HG03520 (cell line): ENCODE results near the gene CABP7.
"Not testable (repeated sequence)": the region's sequence is repeated elsewhere in the genome, so short reads cannot be mapped to it uniquely, and the experiment has no call there.

ENCODE experiments used
- ATAC-seq: cut with Tn5 transposase; IDR thresholded peaks from one replicate; pipeline ENCODE4 v1.9.1; 2021; ENCODE audit warnings: mild to moderate bottlenecking, moderate library complexity; ENCODE audit not compliant: unreplicated experiment

The CABP7 gene

DNA sequence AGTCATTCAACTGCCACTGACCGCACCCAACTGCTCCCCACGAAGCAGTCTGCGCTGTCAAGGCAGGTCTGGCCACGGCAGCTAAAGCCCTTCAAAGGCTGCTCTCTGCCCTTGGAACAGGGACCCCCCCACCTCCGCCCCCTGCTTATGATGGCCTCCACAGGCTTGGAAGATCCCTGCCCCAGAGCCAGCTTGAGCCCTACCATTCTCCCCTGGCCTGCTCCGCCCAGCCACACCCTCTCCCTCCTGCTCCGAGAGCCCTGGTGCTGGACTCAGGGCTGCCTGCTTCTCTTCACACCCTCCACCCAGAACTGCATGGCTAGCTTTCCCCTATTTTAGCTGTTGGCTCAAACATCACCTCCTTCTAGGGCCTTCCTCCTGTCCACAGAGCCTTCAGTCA, 28.0 kb downstream of the CABP7 start:
- no peak for ATAC-seq

DNA sequence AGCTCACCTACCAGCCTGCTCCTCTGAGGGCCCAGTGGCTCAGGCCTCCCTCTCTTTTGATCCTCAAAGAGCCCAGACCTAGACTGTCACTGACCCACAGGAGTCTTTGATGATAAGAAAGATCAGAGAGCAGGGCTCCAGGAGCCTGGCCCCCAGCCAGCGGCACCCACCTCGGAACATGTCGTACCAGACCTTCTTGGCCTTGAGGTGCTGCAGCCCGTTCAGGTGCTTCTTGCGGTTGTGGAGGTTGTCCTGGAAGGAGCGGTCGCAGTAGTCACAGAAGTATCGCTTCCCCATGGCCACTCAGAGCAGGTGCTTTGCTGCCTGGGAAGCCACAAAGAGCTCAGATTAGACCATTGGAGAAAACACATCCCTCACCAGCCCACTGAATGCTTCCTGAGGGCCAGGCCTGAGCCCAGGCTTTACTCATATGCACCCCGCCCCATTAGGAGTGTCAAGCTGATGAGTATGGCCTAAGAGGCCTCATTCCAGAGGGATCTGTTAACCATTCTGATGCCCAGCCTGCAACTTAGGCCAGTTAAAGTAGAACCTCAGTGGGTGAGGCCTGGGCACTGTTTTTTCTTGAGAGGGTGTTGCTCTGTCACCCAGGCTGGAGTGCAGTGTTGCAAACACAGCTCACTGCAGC, 28.6 kb downstream of the CABP7 start:
- ATAC-seq: no peak

DNA sequence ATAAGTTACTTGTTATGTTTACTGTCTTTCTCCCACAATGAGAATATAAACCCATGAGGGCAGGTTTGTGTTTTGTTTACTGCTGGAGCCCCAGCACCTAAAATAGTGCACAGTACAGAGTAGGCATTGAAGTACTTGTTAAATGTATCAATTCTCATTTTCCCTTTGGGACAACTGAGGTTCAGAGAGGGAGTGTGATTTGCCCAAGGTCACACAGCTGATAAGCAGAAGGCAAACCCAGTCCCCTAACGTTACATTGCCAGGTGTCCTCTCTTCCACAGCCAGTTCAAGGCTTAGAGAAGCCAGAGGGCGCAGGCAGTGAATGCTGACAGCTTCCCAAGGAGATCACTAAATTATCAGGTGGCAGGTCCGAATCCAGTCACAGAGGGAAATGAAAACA, 30.2 kb downstream of the CABP7 start:
- ATAC-seq: no peak

DNA sequence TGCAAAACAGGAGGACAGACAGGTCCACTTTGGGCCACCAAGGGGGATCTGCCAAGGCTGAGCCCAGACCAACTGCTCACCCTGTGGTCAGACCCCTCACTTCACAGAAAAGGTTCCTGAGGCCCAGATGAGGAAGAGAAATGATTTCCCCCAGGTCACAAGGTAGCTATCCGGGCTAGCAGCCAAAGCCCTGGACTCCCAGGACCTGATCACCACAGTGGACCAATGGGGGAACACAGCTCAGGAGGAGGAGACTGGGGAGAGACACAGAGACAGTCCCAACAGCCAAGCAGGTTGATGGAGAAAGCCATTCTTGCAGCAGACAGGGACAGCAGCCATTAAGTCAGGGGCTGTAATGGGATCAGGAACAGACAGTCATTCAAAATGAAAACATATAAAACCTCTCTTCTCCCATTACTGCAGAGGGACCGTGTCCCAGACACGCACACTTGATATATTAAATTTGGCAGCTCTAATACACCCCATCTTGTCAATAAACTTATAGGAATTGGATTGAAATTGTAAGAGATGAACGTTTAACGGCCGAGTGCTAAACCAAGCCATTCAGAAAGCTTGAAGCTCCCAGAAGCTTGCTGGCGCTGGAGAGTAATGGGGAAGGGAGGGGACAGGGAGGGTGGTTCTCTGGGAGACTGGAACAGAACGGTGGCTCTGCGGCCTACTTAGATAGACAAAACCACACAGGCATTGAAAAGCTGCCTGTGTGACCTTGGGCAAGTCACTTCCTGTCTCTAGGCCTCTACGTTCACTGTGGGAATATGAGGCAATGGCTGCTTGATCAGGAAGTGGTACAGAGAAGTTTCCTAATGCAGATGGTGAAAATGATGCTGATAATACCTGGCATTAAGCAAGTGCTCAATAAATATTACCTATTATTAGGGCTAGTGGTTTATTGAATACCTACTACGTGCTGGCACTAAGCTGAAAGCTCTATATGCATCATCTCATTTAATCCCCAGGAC, 31.0 kb downstream of the CABP7 start:
- ATAC-seq: no peak

DNA sequence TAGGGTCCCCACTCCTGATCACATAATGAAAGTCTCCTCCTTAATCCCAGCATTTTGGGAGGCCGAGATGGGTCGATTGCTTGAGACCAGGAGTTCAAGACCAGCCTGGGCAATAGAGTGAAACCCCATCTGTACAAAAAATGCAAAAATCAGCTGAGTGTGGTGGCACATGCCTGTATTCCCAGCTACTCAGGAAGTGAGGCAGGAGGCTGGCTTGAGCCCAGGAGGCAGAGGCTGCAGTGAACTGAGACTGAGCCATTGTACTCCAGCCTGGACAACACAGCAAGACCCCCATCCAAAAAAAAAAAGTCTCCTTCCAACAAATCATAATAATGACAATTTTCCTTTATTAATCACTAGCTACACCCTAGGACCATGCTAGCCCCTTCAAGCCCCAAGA, 31.9 kb downstream of the CABP7 start:
- ATAC-seq: no peak

DNA sequence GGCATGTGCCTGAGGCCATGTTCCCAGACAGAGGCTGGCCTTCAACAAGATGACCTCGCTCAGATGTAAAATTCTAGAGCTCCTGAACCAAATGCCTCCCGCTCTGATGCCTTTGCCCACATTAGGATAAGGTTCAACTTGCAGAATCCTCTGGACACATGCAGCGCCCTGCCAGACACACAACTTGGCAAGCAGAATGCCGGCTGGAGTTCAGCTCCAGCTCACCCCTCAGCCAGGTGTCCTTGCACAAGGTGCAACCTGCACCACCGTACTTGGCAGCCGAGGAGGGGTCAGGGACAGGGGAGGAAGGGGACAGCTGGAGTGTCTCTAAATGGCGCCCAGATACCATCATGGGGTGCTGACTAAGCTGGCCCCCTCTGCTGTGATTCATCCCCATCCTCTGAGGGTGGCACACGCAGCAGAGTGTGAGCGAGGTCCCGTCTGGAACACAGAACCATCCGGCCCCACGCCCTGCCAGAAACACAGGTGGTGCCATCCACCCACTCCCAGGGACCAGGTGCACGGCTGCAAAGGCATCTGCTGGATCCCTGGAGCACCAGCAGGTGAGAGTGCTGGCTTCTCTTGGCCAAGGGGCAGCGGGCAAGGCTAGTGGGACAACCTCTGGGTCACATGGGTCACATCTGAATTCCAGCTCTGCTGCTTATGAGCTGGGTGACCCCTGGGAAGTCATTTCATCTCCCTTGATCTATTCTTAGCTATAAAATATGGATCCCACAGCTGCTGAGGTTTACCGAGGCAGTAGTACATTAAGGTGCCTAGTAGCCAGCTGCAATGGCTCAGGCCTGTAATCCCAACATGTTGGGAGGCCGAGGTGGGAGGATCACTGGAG, 34.2 kb downstream of the CABP7 start:
- ATAC-seq: no peak

DNA sequence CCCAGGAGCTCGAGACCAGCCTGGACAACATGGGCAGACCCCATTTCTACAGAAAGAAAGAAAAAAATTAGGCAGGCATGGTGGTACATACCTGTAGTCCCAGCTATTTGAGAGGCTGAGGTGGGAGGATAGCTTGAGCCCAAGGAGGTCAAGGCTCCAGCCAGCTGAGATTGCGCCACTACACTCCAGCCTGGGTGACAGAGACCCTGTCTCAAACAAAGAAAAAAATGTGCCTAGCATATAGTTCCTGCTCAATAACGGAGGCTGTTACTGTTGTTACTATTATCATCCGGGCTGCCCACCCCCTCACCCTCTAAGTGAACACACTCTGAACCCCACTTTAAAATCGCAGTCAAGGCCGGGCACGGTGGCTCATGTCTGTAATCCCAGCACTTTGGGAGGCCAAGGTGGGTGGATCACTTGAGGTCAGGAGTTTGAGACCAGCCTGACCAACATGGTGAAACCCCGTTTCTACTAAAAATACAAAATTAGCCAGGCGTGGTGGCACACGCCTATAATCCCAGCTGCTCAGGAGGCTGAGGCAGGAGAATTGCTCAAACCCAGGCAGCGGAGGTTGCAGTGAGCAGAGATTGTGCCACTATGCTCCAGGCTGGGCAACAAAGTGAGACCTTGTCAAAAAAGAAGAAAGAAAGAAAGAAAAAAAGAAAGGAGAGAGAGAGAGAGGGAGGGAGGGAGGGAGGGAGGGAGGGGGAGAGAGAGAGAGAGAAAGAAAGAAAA, 35.0 kb downstream of the CABP7 start:
- ATAC-seq: not testable (repeated sequence)

DNA sequence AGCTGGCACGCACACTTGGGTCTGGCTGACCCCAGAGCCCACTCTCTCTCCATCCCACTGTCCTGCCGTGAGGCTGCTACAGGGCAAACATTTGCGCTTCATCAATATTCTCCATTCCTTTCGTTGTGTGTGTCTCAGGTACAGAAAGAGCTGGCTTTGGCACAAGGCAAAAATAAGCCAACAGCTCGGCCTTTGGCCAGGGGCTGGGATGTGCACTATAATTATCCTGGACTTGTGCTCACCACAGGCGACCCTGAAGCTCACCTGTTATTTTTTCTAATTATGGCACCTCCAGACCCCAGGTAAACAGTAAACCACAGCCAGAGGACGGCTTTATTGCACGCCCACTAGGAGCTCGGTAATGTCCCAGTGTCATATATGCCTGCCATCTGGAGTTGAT, 36.1 kb downstream of the CABP7 start:
- no peak for ATAC-seq

DNA sequence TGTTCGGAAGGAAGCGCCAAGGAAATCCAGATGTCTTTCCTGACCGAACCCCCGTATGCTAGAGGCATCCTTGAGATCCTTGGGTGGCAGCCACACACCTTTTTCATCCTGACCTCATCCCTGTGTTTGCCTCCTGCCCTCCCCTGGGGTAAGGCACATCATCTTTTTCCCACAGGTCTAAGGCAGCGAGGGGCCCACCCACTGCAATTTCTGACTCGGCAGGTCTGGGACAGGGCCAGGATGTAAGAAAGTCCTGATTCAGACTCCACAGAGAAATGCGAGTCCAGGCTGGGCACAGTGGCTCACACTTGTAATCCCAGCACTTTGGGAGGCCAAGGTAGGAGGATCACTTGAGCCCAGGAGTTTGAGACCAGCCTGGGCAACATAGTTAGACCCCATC, 36.5 kb downstream of the CABP7 start:
- ATAC-seq: no peak

DNA sequence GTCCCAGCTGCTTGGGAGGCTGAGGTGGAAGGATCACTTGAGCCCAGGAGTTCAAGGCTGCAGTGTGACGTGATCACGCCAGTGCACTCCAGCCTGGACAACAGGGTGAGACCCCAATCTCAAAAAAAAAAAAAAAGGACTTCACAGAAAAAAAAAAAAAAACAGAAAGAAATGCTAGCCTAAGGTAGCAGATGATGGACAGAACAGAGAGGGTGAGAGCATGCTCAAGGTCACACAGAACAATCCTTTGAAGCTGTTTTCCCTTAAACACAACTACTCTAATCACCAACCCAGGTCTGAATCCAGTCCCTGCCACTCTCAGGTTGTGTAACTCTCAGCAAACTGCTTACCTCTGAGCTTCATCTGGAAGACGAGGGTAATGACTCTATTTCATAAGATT, 37.3 kb downstream of the CABP7 start:
- no peak for ATAC-seq

DNA sequence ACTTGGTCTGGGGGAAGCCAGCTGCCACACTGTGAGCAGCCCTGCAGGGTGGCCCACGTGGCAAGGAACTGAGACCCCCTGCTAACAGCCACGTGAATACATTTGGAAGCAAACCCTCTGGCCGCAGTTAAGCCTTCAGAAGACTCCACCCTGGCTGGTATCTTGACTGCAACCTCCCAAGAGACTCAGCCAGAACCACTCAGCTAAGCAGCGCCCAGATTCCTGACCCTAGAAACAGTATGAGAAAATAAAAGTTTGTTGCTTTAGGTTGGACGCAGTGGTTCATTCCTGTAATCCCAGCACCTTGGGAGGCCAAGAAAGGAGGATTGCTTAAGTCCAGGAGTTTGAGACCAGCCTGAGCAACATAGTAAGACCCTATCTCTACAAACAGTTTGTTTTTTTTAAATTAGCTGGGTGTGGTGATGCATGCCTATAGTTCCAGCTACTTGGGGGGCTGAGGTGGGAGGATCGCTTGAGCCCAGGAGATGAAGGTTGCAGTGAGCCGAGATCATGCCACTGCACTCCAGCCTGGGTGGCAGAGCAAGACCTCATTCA, 38.3 kb downstream of the CABP7 start:
- no peak for ATAC-seq

DNA sequence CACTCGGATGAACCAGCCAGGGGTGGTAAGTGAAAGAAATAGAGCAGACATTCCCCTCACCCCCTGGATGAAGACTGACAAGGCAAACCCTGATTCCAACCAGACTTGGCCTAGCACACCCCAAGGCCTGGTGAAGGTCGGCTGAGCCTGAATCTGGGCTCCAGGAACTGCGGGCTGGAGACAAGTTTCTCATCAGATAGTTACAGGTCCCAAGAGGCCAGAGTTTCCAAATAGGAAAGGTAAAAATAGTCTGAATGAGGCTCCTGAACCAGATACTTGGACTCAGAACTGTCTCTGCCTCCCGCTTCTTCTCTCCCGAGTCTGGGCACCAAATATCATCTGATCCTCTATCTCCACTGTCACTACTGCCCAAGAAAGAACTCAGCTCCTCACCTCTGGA, 39.2 kb downstream of the CABP7 start:
- no peak for ATAC-seq

DNA sequence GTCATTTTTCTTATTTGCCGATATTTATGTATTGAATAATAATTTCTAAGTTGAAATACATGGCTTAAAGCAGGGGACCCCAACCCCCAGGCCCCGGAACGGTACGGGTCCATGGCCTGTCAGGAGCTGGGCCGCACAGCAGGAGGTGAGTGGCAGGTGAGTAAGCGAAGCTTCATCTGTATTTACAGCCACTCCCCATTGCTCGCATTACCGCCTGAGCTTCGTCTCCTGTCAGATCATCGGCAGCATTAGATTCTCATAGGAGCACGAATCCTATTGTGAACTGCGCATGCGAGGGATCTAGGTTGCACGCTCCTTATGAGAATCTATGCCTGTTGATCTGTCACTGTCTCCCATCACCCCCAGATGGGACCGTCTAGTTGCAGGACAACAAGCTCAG, 42.5 kb downstream of the CABP7 start:
- no peak for ATAC-seq

DNA sequence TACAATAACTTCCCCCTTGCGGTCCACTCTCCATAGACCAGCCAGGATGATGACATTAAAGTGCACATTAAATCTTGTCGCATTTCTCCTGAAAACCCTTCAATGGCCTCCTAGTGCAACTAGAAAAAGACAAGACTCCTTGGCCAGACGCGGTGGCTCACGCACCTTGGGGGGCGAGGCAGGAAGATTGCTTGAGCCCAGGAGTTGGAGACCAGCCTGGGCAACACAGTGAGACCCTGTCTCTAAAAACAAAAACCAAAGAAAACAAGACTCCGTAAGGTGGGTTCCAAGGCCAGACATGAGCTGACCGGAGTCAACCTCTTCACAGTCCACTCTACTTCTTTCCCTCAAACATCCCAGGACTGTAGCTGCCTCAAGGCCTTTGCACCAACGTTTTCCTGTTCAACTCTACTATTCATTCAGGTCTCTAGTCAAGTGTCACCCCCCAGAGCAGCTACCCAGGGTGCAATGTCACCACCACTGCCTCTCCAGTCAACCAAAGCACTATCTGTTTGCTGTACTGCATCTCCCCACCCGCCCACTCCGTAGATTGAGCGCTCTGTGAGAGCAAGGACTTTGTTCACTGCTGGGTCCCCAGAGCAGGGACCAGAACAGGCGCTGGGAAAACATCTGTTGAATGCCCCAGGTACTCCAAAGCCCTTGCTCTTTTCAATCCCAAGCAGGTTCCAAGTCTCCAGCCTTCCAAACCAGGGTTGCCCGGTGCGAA, 46.3 kb downstream of the CABP7 start:
- peak; percentile 3 for ATAC-seq

DNA sequence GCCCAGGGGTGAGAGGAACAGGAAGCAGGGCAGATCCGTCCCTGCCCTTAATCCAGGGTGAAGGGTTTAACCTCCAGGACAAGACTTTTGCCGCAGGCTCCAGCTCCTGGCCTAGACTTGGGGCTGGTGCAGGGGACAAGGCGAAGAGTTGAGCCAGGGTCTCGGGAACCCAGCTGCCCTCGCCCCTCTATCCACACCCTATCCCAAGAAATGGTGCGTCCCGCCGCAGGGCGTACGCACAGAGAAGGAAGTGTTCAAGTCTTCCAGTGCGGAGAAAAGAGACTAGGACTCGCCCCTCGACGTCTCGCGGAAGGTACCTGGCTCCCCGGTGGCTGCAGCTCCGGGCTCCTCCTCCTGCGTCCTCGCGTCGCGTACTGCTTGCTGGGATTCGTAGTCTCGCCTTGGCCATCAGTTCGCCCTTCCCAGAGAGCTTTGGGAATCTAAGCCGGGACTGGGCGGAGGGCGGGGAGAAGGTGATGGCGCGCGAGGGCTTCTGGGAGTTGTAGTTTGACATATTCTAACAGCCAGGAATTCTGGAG, 46.9 kb downstream of the CABP7 start, which contains the start of gene ZMAT5:
ZMAT5 (minus strand) TSS at position 376 of the 539 bp plus-strand sequence. CDS start 18,463 bp downstream, outside the sequence.
- ATAC-seq: peak; percentile 87

DNA sequence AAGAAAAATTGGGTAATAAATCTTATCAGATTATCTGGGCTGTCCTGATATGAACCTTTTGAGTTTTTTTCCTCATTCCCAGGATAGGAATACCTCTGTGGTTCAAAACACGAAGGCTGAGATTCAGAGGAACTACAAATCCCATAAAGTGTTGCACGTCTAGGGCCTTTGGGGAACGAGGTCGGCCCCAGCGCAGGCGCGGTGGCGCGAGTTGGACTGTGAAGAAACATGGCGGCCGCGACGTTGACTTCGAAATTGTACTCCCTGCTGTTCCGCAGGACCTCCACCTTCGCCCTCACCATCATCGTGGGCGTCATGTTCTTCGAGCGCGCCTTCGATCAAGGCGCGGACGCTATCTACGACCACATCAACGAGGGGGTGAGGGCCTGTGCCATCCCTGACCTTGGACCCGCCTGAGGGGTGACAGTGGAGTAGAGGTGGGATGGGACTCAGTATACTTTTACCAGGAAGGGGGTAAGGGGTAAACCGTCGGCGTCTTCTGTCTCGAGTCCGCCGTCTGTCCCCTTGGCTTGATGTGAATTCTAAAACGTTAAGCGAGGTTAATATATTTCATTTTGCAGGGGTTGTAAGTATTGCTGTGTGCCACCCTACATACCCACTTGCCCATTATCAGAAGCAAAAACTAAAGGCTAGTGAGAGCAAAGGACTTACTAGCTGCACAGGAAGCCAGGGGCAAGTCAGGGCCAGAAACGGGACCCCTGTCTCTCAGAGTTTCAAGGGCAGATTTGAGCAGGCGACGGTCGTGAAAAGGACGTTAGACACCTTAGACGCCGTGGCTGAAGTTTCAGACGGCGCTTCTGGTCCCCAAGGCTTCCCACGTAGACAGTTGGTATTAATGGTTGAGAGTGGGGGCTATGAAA, 47.6 kb downstream of the CABP7 start, which contains the start of gene UQCR10:
UQCR10 (plus strand) TSS at position 199 of the 881 bp plus-strand sequence; CDS start at position 229, 30 bp downstream.
- peak; percentile 57 for ATAC-seq

DNA sequence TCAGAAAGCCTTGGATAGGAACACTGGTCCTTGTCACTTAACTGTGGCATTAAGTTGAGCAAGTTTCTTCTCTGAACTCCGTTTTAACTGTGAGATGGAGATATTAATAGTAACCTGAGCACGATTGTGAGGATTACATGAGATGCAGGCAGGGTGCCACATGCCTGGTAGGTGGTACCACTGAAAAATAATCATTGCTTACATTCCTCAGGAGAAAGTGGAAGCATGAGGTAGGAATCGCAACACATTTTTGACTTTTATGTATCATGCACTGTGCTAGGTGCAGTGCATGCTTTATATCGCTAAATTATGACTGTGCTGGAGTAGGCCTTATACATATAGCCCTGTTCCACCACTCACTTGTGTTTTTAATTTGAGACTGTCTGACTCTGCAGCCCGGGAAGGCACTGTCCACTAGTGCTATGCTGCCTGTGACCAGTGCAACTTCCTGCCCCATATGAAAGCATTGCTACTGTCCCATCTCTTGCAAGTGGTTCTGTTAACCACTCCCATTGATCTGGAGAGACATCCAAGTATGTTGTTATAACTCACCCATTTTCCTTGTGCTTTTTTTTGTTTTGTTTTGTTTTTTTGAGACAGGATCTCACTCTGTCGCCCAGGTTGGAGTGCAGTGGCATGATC, 48.4 kb downstream of the CABP7 start:
- no peak for ATAC-seq
